ENCODE data around the gene PIANP.
"Not testable (repeated sequence)": the region's sequence is repeated elsewhere in the genome, so short reads cannot be mapped to it uniquely, and the experiment has no call there.

DNA sequence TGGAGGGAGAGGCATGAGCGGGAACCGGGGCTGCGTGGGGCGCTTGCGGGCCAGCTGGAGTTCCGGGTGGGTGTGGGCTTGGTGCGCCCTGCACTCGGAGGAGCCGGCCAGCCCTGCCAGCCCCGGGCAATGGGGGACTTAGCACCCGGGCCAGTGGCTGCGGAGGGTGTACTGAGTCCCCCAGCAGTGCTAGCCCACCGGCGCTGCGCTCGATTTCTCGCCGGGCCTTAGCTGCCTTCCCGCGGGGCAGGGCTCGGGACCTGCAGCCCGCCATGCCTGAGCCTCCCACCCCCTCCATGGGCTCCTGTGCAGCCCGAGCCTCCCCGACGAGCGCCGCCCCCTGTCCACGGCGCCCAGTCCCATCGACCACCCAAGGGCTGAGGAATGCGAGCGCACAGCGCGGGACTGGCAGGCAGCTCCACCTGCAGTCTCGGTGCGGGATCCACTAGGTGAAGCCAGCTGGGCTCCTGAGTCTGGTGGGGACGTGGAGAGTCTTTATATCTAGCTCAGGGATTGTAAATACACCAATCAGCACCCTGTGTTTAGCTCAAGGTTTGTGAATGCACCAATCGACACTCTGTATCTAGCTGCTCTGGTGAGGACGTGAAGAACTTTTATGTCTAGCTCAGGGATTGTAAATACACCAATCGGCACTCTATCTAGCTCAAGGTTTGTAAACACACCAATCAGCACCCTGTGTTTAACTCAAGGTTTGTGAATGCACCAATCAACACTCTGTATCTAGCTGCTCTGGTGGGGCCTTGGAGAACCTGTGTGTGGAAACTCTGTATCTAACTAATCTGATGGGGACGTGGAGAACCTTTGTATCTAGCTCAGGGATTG, 15.6 kb upstream of the PIANP start:
- TF ChIP-seq, protein P1, sequence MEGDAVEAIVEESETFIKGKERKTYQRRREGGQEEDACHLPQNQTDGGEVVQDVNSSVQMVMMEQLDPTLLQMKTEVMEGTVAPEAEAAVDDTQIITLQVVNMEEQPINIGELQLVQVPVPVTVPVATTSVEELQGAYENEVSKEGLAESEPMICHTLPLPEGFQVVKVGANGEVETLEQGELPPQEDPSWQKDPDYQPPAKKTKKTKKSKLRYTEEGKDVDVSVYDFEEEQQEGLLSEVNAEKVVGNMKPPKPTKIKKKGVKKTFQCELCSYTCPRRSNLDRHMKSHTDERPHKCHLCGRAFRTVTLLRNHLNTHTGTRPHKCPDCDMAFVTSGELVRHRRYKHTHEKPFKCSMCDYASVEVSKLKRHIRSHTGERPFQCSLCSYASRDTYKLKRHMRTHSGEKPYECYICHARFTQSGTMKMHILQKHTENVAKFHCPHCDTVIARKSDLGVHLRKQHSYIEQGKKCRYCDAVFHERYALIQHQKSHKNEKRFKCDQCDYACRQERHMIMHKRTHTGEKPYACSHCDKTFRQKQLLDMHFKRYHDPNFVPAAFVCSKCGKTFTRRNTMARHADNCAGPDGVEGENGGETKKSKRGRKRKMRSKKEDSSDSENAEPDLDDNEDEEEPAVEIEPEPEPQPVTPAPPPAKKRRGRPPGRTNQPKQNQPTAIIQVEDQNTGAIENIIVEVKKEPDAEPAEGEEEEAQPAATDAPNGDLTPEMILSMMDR (IDR thresholded peaks at IDR 0.05; ENCODE audit: insufficient read depth, low read length): not testable (repeated sequence)
- not testable (repeated sequence) for TF ChIP-seq GABPA, POLR2AphosphoS5 (IDR thresholded peaks at IDR 0.05; ENCODE audit: low read depth)
